NOMO-1 treated with DMSO at 0.1 percent for 48 hours (cell line): ENCODE data around the gene DENND4B.

ENCODE experiments used
- DNase-seq: peaks from one replicate; lab custom pipeline; 2025; ENCODE audit not compliant: unreplicated experiment; lab: John Stamatoyannopoulos, UW

The DENND4B gene

GRCh38 chr1:153945795-153946621 lies 510 bp downstream of the DENND4B start:
- DNase-seq = peak; percentile 99

GRCh38 chr1:153945131-153945794 lies 1.3 kb downstream of the DENND4B start:
- peak; percentile 87 for DNase-seq

GRCh38 chr1:153944827-153945117 lies 1.7 kb downstream of the DENND4B start:
- DNase-seq = no peak

GRCh38 chr1:153944005-153944826 lies 2.3 kb downstream of the DENND4B start:
- DNase-seq = no peak

GRCh38 chr1:153942766-153943549 lies 3.6 kb downstream of the DENND4B start:
- DNase-seq = no peak

GRCh38 chr1:153941826-153942725 lies 4.4 kb downstream of the DENND4B start:
- DNase-seq = no peak

GRCh38 chr1:153940756-153941155 lies 5.8 kb downstream of the DENND4B start:
- DNase-seq = no peak

GRCh38 chr1:153939476-153939875 lies 7.0 kb downstream of the DENND4B start:
- DNase-seq = no peak

- no peak for DNase-seq
Measured at GRCh38 chr1:153938996-153939395, 7.5 kb downstream of the DENND4B start.

GRCh38 chr1:153937331-153937730 lies 9.2 kb downstream of the DENND4B start:
- DNase-seq = no peak

GRCh38 chr1:153936011-153936802 lies 10.3 kb downstream of the DENND4B start:
- DNase-seq = no peak

GRCh38 chr1:153934746-153935145 lies 11.8 kb downstream of the DENND4B start:
- no peak for DNase-seq

- no peak for DNase-seq
Measured at GRCh38 chr1:153933955-153934354, 12.6 kb downstream of the DENND4B start.

- no peak for DNase-seq
Measured at GRCh38 chr1:153933430-153933829, 13.1 kb downstream of the DENND4B start.

GRCh38 chr1:153932156-153933131 lies 14.1 kb downstream of the DENND4B start:
- no peak for DNase-seq

GRCh38 chr1:153929981-153930948 lies 16.3 kb downstream of the DENND4B start:
- DNase-seq = no peak

GRCh38 chr1:153929426-153929825 lies 17.1 kb downstream of the DENND4B start:
- DNase-seq = no peak
